HK-2 (cell line): Measurements from ENCODE around the gene CIB2.
A peak's percentile ranks its signal among the peaks of the same experiment; 100 is the strongest.

Experiments used
- DNase-seq: peaks from one replicate; pipeline ENCODE4 v3.0.0-alpha.2; 2018; ENCODE audit not compliant: unreplicated experiment

Gene CIB2

DNA sequence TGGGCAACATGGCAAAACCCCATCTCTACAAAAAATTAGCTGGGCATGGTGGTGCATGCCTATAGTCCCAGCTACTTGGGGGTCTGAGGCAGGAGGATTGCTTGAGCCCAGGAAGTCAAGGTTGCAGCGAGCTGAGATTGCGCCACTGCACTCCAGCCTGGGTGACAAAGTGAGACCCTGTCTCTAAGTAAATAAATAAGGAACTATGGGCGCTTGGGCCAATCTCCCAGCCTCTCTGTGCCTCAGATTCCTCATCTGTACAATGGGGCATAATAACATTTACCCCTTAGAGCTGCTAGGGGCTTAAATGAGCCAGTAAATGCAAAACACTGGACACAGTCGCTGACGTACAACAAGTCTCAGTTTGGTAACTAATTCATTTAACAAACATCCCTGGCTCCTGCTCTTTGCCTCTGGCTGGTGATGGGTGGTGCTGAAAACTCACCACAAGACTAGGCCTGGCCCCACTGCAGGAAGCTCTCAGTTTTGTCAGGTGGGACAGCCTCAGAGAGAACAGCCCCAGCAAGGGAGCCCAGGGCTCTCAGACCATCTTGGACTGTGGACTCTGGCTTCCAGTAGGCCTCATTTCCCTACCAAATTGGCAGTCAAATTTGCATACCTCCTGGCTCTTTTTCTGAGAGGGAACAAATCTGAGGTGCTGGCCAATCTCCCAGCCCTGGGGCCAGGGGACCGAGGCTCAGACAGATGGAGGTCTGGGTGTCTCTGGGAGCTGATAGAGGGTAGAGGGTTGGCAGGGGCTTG is 47.4 kb downstream of the CIB2 start:
- DNase-seq = no peak

DNA sequence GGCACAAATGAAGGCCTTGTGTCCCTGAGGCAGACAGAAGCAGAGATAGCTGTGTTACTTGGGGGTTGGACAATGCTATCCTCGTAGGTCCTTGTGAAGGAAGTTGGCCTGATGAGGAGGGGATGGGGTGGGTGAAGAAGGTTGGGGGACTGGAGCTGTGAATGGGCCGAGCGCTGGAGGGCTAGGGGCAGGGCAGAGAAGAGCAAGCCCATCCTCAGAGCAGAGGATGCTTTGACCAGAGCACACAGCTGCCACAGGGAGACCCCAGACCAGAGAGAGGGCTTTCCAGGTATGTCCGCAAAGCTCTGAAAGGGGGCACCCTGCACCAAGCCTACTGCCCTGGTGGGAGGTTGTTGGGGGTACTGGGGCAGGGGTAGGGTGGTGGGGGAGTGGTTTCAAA is 48.1 kb downstream of the CIB2 start:
- no peak for DNase-seq

DNA sequence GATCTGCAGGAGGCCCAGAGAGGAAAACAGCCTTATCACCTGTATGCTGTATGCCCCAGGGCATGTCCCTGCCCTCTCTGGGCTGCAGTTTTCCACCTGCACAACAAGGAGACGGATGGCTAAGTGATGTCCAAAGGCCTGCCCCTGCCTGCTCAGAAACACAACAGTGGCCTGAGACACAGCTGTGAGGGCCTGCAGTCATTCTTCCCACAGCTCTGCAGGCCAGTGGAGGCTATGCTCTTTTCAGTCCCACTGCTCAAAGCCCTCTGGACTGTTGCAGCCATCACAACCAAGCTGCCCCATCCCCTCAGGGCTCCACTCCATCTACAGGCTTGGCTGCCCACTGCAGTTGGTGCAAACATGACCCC is 48.5 kb downstream of the CIB2 start:
- DNase-seq = no peak

DNA sequence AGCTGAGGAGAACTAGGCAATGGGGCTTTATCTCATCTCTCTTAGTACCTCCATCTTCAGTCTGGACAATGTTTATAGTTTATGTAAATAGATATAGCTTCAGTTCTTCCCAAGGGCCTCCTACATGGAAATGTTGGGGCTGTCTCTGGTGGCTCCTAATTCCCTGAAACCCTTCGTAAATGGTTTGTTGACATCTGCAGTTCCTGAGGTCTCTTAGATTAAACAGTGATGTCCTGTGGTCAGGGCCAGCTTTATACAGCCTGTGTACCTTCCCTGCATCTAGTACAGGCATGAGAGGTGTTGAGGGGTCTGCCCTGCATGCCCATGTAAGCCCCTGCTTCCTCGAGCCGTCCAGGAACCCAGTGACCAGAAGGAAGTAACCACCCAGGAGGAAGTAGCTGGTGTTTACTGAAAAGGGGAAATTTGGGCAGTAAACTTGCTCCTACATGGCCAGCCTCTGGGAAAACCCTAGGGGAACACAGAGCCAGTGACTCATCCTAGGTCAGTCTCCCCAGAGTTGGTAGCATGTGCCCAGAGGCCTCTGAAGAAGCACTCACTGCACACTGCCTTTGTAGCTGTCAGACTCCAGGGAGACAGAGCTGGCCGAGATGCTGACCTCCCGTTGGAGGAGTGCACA is 49.0 kb downstream of the CIB2 start:
- DNase-seq = no peak

DNA sequence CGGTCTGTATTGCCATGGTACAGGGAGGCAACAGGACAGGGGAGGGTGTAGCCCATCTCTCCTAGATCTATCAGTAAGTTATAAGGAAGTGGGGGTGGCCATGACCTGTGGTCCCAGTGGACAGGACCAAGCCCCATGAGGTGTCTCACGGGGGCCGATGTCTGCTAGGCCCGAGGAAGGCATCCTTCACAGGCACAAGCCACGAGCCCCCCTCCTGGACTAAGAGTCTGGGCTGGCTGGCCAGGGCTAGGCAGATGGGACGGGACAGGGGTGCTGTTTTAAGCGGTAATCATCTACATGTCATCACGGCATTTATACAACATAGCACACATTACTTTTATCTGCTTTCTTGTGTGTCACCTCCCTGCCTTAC is 51.2 kb downstream of the CIB2 start:
- DNase-seq = no peak

DNA sequence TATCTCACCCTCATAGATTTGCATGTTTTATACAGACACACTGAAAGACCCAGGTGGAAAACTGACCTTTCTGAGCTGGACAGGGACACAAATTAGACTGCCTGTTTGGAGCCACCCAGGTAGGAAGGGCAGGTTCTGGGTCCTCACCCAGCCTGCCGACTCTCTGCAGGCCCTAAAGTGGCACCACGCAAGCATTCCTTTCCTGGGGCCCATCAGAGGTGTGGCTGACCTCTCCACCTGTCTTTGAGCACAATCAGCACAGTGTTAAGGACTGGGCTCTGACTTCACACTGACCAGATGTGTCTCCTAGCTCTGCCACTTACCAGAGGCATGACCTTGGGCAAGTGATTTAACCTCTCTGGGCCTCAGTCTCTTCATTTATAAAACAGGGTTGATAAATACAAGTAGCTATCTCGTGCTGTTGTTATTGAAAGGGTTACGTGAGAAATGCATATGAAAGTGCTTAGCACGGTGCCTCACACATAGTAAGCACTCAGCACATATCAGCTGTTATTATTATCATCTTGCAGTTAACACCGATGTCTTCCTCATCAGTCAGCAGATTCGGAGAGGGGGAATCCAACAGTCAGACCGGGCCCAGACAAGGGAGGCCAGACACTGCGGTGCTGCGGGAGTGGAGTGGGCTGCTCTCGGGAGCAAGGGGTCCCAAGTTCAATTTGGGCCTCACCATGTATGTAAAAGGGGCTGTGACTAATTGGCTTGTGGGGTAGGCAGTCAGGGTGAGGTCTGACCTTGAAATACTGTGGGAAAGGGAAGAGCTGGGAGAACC is 51.8 kb downstream of the CIB2 start:
- DNase-seq = no peak

DNA sequence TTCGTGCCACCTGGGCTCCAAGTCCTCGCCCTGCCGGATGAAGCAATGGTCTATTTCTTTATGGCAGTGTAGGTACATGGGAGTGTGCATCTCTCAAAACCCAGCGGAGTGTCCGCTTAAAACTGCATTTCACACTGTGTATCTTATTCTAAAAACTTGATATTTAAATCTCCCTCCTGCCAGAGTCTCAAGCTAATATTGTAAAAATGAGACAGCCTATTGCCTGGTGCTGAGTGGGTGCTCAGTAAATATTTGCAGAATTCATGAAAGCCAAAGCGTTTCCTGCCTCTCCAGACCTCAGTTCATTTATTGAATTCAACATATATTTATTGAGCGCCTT is 53.4 kb downstream of the CIB2 start:
- DNase-seq = no peak

DNA sequence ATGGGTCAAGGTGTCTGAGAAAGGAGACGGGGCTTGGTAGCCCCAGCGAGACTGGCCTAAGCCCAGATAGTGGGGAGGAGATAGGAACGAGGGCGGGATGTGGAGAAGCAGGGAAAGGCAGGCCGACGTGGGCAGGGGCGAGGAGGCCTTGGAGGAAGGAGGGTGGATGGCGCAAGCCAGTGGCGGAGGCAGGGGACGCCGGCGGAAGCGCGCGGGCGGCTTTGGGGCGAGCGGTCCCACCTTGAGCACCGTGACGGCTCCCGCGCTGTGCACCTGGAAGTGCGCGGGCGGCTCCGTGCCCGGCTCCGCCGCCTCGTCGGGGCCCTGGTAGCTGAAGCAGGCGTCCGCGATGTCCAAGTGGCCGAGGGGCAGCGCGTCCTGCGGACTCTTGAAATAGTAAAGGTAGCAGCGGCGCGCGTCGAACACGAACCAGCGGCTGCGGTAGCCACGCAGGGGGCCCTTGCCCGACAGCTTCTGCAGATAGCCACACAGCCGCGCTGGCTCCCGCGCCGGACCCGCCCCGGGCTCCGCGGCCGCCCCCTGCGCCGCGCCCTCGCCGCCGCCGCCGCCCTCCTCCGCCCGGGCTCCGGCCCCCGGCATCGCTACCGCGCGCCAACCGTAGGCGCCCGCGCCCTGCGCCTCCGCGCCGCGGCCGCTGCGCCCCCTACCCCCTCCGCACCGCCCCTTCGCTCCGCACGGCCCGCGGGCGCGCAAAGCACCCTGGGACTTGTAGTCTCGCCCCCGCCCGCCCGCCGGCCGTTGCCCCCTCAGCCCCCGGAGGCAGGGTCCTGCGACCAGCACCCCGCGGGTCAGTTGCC is 54.0 kb downstream of the CIB2 start, which contains the start of gene TBC1D2B:
Gene TBC1D2B (minus strand): TSS at position 659 of the 818 bp plus-strand sequence. CDS start 59 bp downstream, at position 600.
- peak; percentile 47 for DNase-seq

DNA sequence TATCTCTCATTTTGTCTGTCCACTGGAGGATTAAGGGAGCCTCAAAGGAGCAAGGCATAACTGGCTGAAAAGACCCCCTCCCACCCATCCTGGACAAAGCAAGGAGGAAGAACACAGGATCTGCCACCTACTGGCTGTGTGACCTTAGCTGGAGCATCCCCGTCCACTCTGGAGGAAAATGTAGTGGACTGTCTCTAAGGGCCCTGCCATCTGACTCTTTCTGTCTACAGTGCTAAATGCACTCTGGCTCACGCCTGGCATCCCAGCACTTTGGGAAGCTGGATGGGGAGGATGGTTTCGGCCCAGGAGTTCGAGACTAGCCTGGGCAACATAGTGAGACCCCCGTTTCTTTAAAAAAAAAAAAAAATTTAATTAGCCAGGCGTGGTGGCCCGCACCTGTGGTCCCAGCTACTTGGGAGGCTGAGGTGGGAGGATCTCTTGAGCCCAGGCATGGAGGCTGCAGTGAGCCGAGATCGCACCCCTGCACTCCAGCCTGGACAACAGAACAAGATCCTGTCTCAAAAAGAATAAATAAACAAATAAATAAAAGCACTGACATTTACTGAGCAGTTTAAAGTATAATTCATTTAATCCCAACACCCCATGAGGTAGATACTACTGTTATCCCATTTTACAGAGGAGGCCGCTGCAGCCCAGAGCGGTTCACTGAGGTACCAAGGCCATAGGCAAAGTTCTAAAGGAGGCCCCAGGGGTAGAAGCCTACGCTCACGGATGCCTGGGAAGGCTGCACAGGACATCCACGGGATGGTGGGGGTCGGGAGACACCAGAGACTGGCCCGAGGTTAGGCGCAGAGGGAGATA is 54.8 kb downstream of the CIB2 start:
- DNase-seq = no peak

DNA sequence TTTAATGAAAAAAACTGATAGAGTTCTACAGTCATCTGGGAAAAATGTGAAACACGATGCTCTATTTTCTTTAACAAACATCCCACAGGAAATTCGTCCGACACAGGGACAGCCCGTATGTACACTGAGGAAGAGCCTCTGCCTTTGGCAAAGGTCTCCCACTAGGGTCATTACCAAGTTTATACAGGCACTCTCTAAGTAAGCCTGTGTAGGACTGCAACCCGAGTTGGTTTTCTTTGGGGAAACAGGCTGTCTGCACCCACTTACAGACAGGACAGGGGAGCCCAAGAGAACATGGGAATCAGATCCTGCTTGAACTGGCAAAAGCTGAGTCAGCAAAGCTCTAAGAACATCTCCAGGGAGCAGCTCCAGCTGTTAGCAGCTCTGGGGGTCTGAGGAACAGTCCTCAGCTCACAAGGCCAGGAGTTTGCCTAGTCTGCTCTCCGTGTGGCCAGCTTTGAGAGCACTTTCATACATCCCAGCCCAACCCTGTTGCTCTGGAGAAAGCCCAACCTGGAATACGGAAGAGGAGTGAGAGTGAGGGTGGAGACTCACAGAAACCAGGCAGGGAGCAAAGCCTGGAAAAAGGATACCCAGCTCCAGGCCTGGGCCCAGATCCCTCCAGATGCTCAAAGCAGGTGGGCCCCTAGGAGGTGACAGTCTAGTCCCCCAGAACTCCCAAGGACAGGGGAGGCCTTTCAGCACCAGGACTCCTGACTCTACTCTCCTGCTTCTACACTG is 55.6 kb downstream of the CIB2 start:
- DNase-seq = no peak

DNA sequence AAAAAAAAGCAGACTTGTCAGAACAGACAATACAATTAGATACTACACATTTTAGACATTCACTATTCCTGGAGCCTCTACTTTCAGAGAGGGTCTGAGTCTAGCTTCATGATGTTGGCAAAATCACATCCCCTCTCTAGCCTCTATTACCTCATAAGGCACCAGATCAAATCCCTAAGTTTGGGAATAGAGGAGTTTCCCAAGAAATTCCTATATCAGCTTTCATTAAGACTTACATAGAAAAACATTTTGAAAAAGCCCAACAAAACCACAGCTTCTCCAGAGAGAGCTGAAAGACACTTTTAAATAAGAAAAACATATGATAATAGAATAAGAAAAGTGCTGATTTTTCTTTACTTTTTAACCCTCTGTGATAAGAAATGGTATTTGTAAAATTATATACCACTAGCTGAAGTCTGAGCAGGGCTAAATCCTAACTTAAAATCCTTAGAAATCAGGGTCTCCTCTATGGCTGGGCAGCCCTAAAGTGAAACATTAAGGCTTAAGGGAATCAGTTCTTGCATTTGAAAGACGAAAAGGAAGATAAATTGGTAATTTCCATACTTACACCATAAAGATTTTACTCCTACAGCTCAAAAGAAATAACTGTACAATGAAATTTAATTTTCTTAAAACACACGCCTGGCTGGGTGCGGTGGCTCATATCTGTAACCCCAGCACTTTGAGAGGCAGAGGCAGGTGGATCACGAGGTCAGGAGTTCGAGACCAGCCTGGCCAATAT is 58.0 kb downstream of the CIB2 start:
- no peak for DNase-seq

DNA sequence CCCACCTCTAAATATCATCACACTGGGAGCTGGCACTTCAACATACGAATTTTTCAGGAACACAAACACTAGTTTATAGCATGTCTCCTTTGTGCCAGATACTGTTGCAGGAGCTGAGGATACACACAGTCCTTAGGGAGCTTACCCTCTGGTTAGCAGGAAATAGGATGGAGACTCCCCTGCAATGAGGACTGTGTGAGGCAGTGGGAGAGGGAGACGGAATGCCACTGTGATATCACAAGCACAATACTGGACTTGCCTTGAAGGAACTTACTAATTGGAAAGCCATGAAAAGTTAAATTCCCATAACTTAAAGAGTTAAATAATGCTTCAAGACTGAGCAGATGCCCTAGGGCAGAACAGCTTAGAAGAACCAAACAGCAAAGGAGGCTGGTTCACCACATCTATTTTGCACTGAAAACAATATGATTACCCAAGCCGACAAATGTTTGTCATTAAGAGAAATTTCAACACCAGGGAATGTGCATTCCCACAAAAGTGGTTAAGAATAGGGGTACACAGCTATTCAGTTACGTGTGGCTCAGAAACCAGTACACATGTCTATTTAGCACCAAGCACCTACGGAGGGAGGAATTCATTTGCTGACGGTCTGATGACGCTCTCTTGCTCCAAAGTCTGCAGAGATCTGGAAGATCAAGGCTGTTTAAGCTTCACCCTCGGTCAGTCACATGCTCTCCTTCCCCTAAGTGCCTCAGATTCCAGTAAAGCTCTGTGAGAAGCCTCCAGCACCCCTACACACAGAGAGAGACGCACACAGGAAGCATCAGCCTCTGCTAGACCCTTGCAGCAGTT is 59.0 kb downstream of the CIB2 start:
- no peak for DNase-seq

DNA sequence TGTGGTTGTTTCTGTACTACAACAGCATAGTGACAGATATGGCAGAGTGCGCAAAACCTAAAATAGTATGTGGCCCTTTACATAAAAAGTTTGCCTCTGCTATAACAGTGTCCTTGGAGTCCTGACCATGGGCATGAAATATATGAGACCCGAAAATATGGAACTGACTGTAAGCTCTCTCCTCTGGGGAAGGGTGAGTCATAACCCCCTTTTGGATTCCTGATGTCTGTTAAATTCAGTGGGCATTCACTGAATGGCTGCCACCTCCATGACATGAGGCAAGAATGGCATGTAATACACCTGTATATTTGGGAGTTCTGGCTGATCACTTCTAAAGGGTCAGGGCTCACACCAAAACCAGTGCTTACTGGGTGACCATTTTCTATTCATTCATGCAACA is 59.9 kb downstream of the CIB2 start:
- DNase-seq = no peak

DNA sequence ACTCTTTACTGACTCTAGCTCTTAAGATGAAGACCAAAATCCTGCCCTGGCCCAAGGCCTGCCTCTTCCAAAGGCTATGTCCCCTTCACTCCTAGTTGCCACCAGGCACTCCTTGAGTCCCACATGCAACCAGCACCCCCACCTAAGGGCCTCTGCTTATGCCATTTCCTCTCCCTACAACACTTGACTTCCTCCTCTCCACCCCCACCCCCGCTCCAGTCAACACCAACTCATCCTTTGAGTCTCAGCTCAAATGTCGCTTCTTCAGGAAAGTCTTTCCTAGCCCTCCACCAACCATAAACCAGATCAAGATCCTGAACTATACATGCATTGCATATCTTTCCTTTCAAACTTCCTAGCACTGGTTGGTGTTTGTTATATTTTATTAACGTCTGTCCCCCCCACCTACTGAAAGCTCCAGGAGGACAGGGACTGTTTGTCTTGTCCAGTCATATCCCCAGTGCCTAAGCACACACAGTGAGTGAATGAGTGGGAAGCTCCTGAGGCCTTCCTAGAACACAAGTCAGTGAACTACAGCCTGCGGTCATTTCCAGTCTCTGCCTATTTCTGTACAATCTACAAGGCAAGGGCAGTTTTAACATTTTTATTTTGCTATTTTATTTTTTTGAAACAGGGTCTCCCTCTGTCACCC is 61.1 kb downstream of the CIB2 start:
- no peak for DNase-seq

DNA sequence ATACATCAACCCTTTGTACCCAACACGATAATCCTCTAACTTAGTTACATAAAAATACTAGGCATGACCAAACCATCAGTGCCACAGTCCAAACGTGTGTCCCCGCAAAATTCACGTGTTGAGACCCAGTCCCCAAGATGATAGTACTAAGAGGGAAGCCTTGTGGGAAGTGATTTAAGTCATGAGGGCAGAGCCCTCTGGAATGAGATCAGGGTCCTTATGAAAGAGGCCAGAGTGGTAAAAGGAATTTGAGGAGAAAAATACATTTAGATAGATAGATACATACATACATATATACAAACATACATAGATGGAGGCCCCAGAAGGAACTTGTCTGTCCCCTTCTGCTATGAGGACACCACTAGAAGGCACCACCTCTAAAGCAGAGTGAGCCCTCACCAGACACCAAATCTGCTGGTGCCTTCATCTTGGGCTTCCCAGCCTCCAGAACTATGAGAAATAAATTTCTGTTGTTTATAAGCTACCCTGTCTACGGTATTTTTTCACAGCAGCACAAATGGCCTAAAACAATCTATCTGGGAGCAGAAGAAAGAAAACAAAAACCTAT is 61.7 kb downstream of the CIB2 start:
- DNase-seq = no peak

DNA sequence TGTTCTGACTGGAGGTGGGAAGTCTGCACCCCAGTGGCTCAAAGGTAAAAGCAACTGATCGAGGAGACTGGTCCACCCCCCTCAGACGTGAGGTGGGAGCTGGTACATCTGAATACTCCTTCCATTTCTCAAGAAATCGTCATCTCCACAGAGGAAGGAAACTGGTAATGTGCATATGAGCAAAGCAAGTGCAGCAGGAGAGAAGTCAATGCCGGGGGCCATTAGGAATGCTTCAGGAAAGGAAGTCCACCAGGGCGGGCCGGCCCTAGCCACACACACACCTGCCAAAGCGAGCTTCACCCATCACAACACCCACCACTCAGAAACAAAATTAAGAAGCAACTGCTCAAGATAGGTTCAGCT is 62.2 kb downstream of the CIB2 start:
- DNase-seq = no peak

DNA sequence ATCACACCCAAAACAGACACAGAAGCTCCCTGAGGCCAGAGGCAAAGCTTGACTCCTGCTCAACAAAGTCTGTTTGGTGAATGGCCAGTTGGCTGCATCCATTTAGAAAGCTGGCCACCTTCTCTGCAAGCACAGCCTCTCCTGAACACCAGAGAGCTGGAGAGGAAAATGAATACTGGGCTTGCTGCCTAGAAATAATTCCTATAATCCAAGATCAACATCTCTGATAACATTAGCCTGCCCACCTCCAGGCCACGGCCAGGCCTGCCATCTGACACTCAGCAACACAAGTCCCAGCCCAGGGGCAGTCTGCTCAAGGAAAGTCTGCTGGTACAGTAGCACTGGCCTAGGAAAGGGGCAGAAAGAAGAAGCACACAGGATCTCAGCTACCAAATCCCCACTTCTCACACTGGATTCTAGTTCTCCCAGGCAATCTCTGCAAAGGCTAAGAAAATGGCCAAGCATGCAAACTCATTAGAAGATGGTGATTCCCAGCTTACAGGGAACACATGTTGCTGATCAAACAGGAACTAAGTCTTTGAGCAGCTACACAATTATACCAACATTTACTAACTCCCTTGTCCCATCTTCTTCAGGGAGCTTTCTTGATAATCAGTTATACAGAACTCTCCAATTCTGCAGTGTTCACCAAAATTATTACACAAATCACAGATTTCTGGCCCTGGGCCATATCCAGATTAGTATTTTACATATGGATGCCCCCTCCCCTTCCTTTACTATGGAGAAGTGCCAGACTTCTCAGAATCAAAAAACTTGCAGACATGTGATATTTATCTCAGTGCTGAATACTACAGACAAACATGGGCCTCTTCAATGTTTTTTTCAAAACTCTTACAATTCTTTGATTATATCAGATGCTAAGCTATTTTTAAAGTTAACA is 63.7 kb downstream of the CIB2 start:
- DNase-seq = no peak
